H1 (cell line): ENCODE data around the gene PLA2G4F. TPM values are rescaled to one million over a fixed set of nuclear protein-coding genes. Genes with fewer than 3 reads are reported as not detected.

ENCODE experiments used
- CTCF ChIA-PET: fragments of 300-600 bp; sonication (Branson Sonifier 250); formaldehyde crosslinking; loops from one replicate; lab custom pipeline; 2021; ENCODE audit not compliant: partially characterized antibody; lab: Charles Lee
- POLR2A ChIA-PET: fragments of 300-600 bp; sonication (Branson Sonifier 250); formaldehyde crosslinking; loops from one replicate; lab custom pipeline; 2021; ENCODE audit warnings: inconsistent platforms; ENCODE audit not compliant: partially characterized antibody; lab: Charles Lee
- DNase-seq, 2 experiments: peaks; one replicate each; pipeline versions ENCODE4 v3.0.0 to v3.0.0-alpha.2; 2010 to 2022; ENCODE audit warnings: low spot score in 2 of 2, low read depth in 1 of 2, mixed read lengths in 1 of 2
- FAIRE-seq: peaks from 2 replicates; lab custom pipeline; 2011; peaks lifted over from hg19 to GRCh38; lab: Jason Lieb, UNC
- H2AFZ ChIP-seq: 2 replicates; pipeline ENCODE4 v1.8.1; 2012; ENCODE audit warnings: low read length, inconsistent platforms
- H2AK5ac ChIP-seq: 2 replicates; pipeline ENCODE4 v1.6.1; 2013; ENCODE audit warnings: low read depth, low read length
- H2BK120ac ChIP-seq: replicated peaks from 2 replicates; pipeline ENCODE3; 2013; ENCODE audit warnings: low read depth, low read length, inconsistent platforms
- H2BK12ac ChIP-seq: 2 replicates; pipeline ENCODE4 v1.6.1; 2013; ENCODE audit warnings: low read depth, low read length
- H2BK15ac ChIP-seq: 2 replicates; pipeline ENCODE4 v1.6.1; 2013; ENCODE audit warnings: low read length
- H2BK20ac ChIP-seq: 2 replicates; pipeline ENCODE4 v1.6.1; 2013; ENCODE audit warnings: low read length
- H2BK5ac ChIP-seq: 2 replicates; pipeline ENCODE4 v1.6.1; 2013; ENCODE audit warnings: low read depth, low read length
- H3K14ac ChIP-seq: 2 replicates; pipeline ENCODE4 v1.6.1; 2013; ENCODE audit warnings: inconsistent platforms; ENCODE audit not compliant: insufficient read length
- H3K18ac ChIP-seq: 2 replicates; pipeline ENCODE4 v1.6.1; 2013; ENCODE audit warnings: low read length; ENCODE audit errors: extremely low read depth
- H3K23ac ChIP-seq: 2 replicates; pipeline ENCODE4 v1.6.1; 2013; ENCODE audit warnings: inconsistent platforms; ENCODE audit not compliant: insufficient read length
- H3K23me2 ChIP-seq: 2 replicates; pipeline ENCODE4 v1.6.1; 2013; ENCODE audit warnings: low read depth, low read length
- H3K27ac ChIP-seq: 2 replicates; pipeline ENCODE4 v1.6.1; 2011; ENCODE audit warnings: low read depth, low read length, inconsistent platforms
- H3K27me3 ChIP-seq, 4 experiments: replicated peaks in 1 of 4; 1 replicate in 1 of 4; 2 replicates in 3 of 4; pipeline versions ENCODE4 v1.6.1 to v1.8.1; 2011 to 2013; ENCODE audit warnings: low read length in 3 of 4, mild to moderate bottlenecking in 3 of 4, inconsistent platforms in 2 of 4, mixed read lengths in 2 of 4, moderate library complexity in 1 of 4; ENCODE audit not compliant: control insufficient read depth in 3 of 4, insufficient read depth in 3 of 4; ENCODE audit errors: extremely low read depth in 1 of 4
- H3K36me3 ChIP-seq, 4 experiments: 2 replicates each; pipeline versions ENCODE4 v1.6.1 to v1.8.1; 2011 to 2013; ENCODE audit warnings: mild to moderate bottlenecking in 4 of 4, low read length in 3 of 4, moderate library complexity in 2 of 4, control low read depth in 1 of 4, inconsistent platforms in 1 of 4; ENCODE audit not compliant: insufficient read depth in 4 of 4, control insufficient read depth in 2 of 4
- H3K4ac ChIP-seq: replicated peaks from 2 replicates; pipeline ENCODE3; 2013; ENCODE audit warnings: low read length, low read depth, mixed read lengths, inconsistent platforms; ENCODE audit not compliant: insufficient read length
- H3K4me1 ChIP-seq, 4 experiments: replicated peaks in 1 of 4; 1 replicate in 1 of 4; 2 replicates in 3 of 4; pipeline versions ENCODE4 v1.6.1 to v1.8.1; 2011 to 2013; ENCODE audit warnings: low read length in 3 of 4, inconsistent platforms in 2 of 4, mixed read lengths in 1 of 4; ENCODE audit not compliant: insufficient read depth in 4 of 4, control insufficient read depth in 3 of 4
- H3K4me2 ChIP-seq, 2 experiments: 2 replicates each; pipeline versions ENCODE4 v1.6.1 to v1.8.1; 2011 to 2013; ENCODE audit warnings: low read depth in 2 of 2, low read length in 2 of 2, control low read depth in 1 of 2, inconsistent platforms in 1 of 2, mild to moderate bottlenecking in 1 of 2; ENCODE audit not compliant: insufficient read depth in 1 of 2
- H3K4me3 ChIP-seq, 4 experiments: fragments of 200-600, 300-600 bp in 1 of 4; sonication (generic), shearing (Covaris generic), sonication (Bioruptor Twin) in 1 of 4; 2 replicates each; pipeline versions ENCODE4 v1.5.1 to v1.8.1; 2011 to 2016; ENCODE audit warnings: low read length in 4 of 4, low read depth in 3 of 4, control low read depth in 2 of 4, inconsistent platforms in 2 of 4, mild to moderate bottlenecking in 2 of 4, mixed read lengths in 1 of 4, moderate library complexity in 1 of 4; ENCODE audit not compliant: insufficient read depth in 2 of 4; ENCODE audit errors: extremely low read depth in 1 of 4
- H3K56ac ChIP-seq: replicated peaks from 2 replicates; pipeline ENCODE3; 2013; ENCODE audit warnings: low read depth, mild to moderate bottlenecking, mixed read lengths, low read length, inconsistent platforms; ENCODE audit not compliant: insufficient read length
- H3K79me1 ChIP-seq: 2 replicates; pipeline ENCODE4 v1.6.1; 2013; ENCODE audit warnings: low read depth, low read length, control low read depth
- H3K79me2 ChIP-seq, 2 experiments: 2 replicates each; pipeline versions ENCODE4 v1.6.1 to v1.8.1; 2012 to 2013; ENCODE audit warnings: low read length in 2 of 2, mild to moderate bottlenecking in 2 of 2, inconsistent platforms in 1 of 2; ENCODE audit not compliant: insufficient read depth in 2 of 2, control insufficient read depth in 1 of 2
- H3K9ac ChIP-seq, 4 experiments: replicated peaks in 1 of 4; 1 replicate in 1 of 4; 2 replicates in 3 of 4; pipeline versions ENCODE4 v1.6.1 to v1.8.1; 2011 to 2013; ENCODE audit warnings: low read depth in 3 of 4, low read length in 3 of 4, control low read depth in 2 of 4, mild to moderate bottlenecking in 2 of 4, moderate library complexity in 2 of 4, inconsistent platforms in 1 of 4; ENCODE audit errors: extremely low read depth in 1 of 4
- H3K9me3 ChIP-seq, 2 experiments: 2 replicates each; pipeline versions ENCODE4 v1.6.1 to v1.8.1; 2012 to 2013; ENCODE audit warnings: mild to moderate bottlenecking in 2 of 2, moderate library complexity in 2 of 2, control low read depth in 1 of 2, inconsistent platforms in 1 of 2, low read depth in 1 of 2, low read length in 1 of 2, mixed read lengths in 1 of 2; ENCODE audit not compliant: insufficient read depth in 2 of 2
- H4K20me1 ChIP-seq, 2 experiments: replicated peaks in 1 of 2; 2 replicates each; pipeline versions ENCODE3 to v1.8.1; 2011 to 2013; ENCODE audit warnings: inconsistent platforms in 2 of 2, low read length in 2 of 2, mild to moderate bottlenecking in 1 of 2; ENCODE audit not compliant: insufficient read depth in 2 of 2, control insufficient read depth in 1 of 2
- H4K5ac ChIP-seq: 2 replicates; pipeline ENCODE4 v1.6.1; 2013; ENCODE audit warnings: low read length, low read depth, mixed read lengths, inconsistent platforms; ENCODE audit not compliant: insufficient read length
- H4K8ac ChIP-seq: 2 replicates; pipeline ENCODE4 v1.8.0; 2013; ENCODE audit warnings: mild to moderate bottlenecking, moderate library complexity, low read length, inconsistent platforms; ENCODE audit not compliant: insufficient read depth; ENCODE audit errors: extremely low read depth
- H4K91ac ChIP-seq: replicated peaks from 2 replicates; pipeline ENCODE3; 2013; ENCODE audit warnings: low read length, mixed read lengths, inconsistent platforms; ENCODE audit not compliant: insufficient read length
- JUND ChIP-seq: IDR thresholded peaks from 2 replicates; pipeline ENCODE4 v1.6.1; 2011; ENCODE audit warnings: mild to moderate bottlenecking, improper control_type of control experiment, low read length
- POLR2AphosphoS5 ChIP-seq: IDR thresholded peaks from 2 replicates; pipeline ENCODE4 v1.6.1; 2011; ENCODE audit warnings: low read depth, low read length
- WGBS, 2 experiments: shearing (Covaris generic) in 1 of 2; methylation state at CpG; one replicate each; pipeline versions ENCODE4 v1.1.6 to v1.1.7; 2013 to 2015; ENCODE audit warnings: low lambda C conversion rate in 2 of 2, mixed read lengths in 2 of 2, inconsistent platforms in 1 of 2, low coverage in 1 of 2, missing lambda C conversion rate in 1 of 2; ENCODE audit not compliant: insufficient replicate concordance in 2 of 2, insufficient coverage in 1 of 2, insufficient read length in 1 of 2; ENCODE audit errors: extremely low coverage in 1 of 2, missing lambda C conversion rate in 1 of 2; 5-methylcytosine and 5-hydroxymethylcytosine counted together
- polyA plus RNA-seq, 7 experiments: library from polyadenylated mRNA; depleted of rRNA in 3 of 7; stranded (reverse) in 5 of 7; unstranded in 2 of 7; fragments of >200 nt in 5 of 7; fragments of 200-250 nt in 2 of 7; gene quantifications; 1 replicate in 5 of 7; 2 replicates in 1 of 7; 4 replicates in 1 of 7; pipeline versions ENCODE4 v1.2.1 to v1.2.3, GENCODE V29; 2011 to 2013; ENCODE audit warnings: missing spikeins in 2 of 7, mixed read lengths in 2 of 7
- total RNA-seq: library from RNA; stranded (reverse); fragmentation: NEBNext Ultra II Directional; extraction: Animal tissue kit (Norgen Biotek cat#: 25700); gene quantifications from 2 replicates; pipeline ENCODE4 v1.2.1, GENCODE V29; 2021

PLA2G4F gene
- total and polyA plus RNA-seq, 2 of the 8 experiments (the other 6 are each of a cell fraction or from before 2014, with no cell fraction given) = not detected

- 95% methylated on average over 8 of the region's 8 CpGs; no CpG with 5 or more reads in 1 of the 2 experiments for WGBS, 2 experiments
These were observed 35.3 kb upstream of the PLA2G4F start for GRCh38 chr15:42191610-42192346.

More at GRCh38 chr15:42191610-42192346, 35.3 kb upstream of the PLA2G4F start:
- Histone ChIP-seq H3K23ac (no peak overlapping the region), H3K14ac (no peak overlapping the region), H2BK12ac (no peak overlapping the region), H4K5ac (no peak overlapping the region), H4K8ac (no peak overlapping the region), H2BK120ac (no peak overlapping the region), H3K9me3 (no peaks in the 10 kb centered on the region), H3K56ac (no peak overlapping the region), H3K27ac (no peak overlapping the region), H2BK15ac (no peak overlapping the region), H3K27me3 (no peaks in the 10 kb centered on the region), H2BK20ac (no peak overlapping the region), H2BK5ac (no peak overlapping the region; the same call in 1 of the 2 replicates), H3K4me1 (no peaks in the 10 kb centered on the region), H3K9ac (no peak overlapping the region), H3K4me2 (no peak overlapping the region), H3K18ac (no peak overlapping the region), H2AFZ (no peak overlapping the region), H3K79me1 (no peaks in the 10 kb centered on the region), H3K79me2 (no peaks in the 10 kb centered on the region), H4K20me1 (peaks cover 0 to 6% of the 10 kb centered on the region in 2 experiments), H2AK5ac (no peak overlapping the region), H3K4me3 (no peak overlapping the region), H3K36me3 (peaks cover 0 to 23% (median 9%) of the 10 kb centered on the region in 4 experiments; a peak in 5 of 8 replicates), H4K91ac (no peak overlapping the region), H3K23me2 (no peaks in the 10 kb centered on the region), H3K4ac (no peak overlapping the region)
- ChIA-PET CTCF (interaction anchor here (0.6 kb wide), 1 partner anchor 275 kb away, joined by 3 read pairs; no protein-coding TSS in a partner anchor), POLR2A (interaction anchor here (1.7 kb wide), 1 partner anchor 9 kb away, joined by 4 read pairs; no protein-coding TSS in a partner anchor)
- no peak for TF ChIP-seq POLR2AphosphoS5
- no peak for TF ChIP-seq JUND
- DNase-seq (no peak), FAIRE-seq (no peak)
